Sigmoid colon (tissue), 4 donors: ENCODE results near the gene PPFIA2.

Experiments used
- POLR2A ChIP-seq, 2 donors: fragments of 450-650 bp; IDR thresholded peaks; one replicate each; pipeline ENCODE4 v1.6.1; 2016; ENCODE audit warnings: antibody characterized with exemption in 2 of 2, mild to moderate bottlenecking in 2 of 2, moderate library complexity in 2 of 2
- POLR2AphosphoS5 ChIP-seq, 4 donors: sonication (generic); formaldehyde crosslinking; IDR thresholded peaks; one replicate each; pipeline ENCODE4 v1.6.1; 2017; ENCODE audit warnings: antibody characterized with exemption in 4 of 4
- TF ChIP-seq, protein P1 (sequence below), 4 experiments: fragments of 450-650 bp in 3 of 4; fragments of 200-600 bp in 1 of 4; IDR thresholded peaks; one replicate each; pipeline ENCODE4 v1.5.1; 2016 to 2019; ENCODE audit warnings: antibody characterized with exemption in 4 of 4, mild to moderate bottlenecking in 3 of 4, moderate library complexity in 2 of 4

DNA sequence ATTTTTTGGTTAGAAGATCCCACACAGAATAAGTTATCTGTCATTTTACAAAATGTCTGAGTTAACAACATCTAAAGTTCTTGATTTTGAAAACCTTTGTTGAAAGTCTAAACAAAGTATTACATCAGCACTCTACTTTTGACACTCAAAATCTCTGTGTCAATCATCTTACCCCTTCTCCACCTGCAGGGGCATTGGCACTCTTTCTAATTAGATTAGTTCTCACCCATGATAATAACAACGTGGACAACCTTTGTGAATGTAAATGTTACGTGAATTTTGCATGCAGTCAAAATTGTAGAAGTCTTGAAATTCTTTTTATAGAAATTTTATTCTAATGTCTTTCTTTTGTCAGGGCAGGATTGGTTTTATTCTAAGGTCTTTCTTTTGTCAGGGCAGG lies 33.5 kb upstream of the PPFIA2 start:
- TF ChIP-seq POLR2A (IDR thresholded peaks at IDR 0.05) (no peak), POLR2AphosphoS5 (IDR thresholded peaks at IDR 0.05) (no peak)
- TF ChIP-seq, protein P1, sequence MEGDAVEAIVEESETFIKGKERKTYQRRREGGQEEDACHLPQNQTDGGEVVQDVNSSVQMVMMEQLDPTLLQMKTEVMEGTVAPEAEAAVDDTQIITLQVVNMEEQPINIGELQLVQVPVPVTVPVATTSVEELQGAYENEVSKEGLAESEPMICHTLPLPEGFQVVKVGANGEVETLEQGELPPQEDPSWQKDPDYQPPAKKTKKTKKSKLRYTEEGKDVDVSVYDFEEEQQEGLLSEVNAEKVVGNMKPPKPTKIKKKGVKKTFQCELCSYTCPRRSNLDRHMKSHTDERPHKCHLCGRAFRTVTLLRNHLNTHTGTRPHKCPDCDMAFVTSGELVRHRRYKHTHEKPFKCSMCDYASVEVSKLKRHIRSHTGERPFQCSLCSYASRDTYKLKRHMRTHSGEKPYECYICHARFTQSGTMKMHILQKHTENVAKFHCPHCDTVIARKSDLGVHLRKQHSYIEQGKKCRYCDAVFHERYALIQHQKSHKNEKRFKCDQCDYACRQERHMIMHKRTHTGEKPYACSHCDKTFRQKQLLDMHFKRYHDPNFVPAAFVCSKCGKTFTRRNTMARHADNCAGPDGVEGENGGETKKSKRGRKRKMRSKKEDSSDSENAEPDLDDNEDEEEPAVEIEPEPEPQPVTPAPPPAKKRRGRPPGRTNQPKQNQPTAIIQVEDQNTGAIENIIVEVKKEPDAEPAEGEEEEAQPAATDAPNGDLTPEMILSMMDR (IDR thresholded peaks at IDR 0.05): no peak
